MV-4-11 (cell line): Measurements from ENCODE around the gene C6orf62.
A peak's percentile ranks its signal among the peaks of the same experiment; 100 is the strongest.
"Not testable (repeated sequence)": the region's sequence is repeated elsewhere in the genome, so short reads cannot be mapped to it uniquely, and the experiment has no call there.

Experiments
- DNase-seq: peaks from one replicate; lab custom pipeline; 2025; lab: John Stamatoyannopoulos, UW

Gene C6orf62

GRCh38 chr6:24719125-24719971 is at the start of gene C6orf62:
TSS of gene C6orf62 (minus strand) at chr6:24719154. CDS start at chr6:24718668, 486 bp downstream.
- DNase-seq = peak; percentile 52

GRCh38 chr6:24768361-24768760 is 49.4 kb upstream of the C6orf62 start:
- DNase-seq = no peak

- DNase-seq = peak; percentile 43
Measured at GRCh38 chr6:24766680-24767462, 47.9 kb upstream of the C6orf62 start.

- not testable (repeated sequence) for DNase-seq
Measured at GRCh38 chr6:24765968-24766367, 47.0 kb upstream of the C6orf62 start.

- not testable (repeated sequence) for DNase-seq
Measured at GRCh38 chr6:24764833-24765828, 46.2 kb upstream of the C6orf62 start.

- no peak for DNase-seq
Measured at GRCh38 chr6:24763578-24763977, 44.6 kb upstream of the C6orf62 start.

GRCh38 chr6:24761851-24762250 is 42.9 kb upstream of the C6orf62 start:
- DNase-seq = no peak

- no peak for DNase-seq
Measured at GRCh38 chr6:24761193-24761835, 42.4 kb upstream of the C6orf62 start.

- no peak for DNase-seq
Measured at GRCh38 chr6:24760210-24760609, 41.3 kb upstream of the C6orf62 start.

- DNase-seq = no peak
Measured at GRCh38 chr6:24759718-24760117, 40.8 kb upstream of the C6orf62 start.

- peak; percentile 46 for DNase-seq
Measured at GRCh38 chr6:24757611-24758010, 38.7 kb upstream of the C6orf62 start.

GRCh38 chr6:24755279-24755678 is 36.3 kb upstream of the C6orf62 start:
- DNase-seq = no peak

- DNase-seq = not testable (repeated sequence)
Measured at GRCh38 chr6:24754378-24754777, 35.4 kb upstream of the C6orf62 start.

- no peak for DNase-seq
Measured at GRCh38 chr6:24753545-24753944, 34.6 kb upstream of the C6orf62 start.

- DNase-seq = no peak
Measured at GRCh38 chr6:24752917-24753492, 34.1 kb upstream of the C6orf62 start.

GRCh38 chr6:24752503-24752902 is 33.5 kb upstream of the C6orf62 start:
- DNase-seq = no peak

GRCh38 chr6:24750878-24751277 is 31.9 kb upstream of the C6orf62 start:
- not testable (repeated sequence) for DNase-seq

GRCh38 chr6:24749297-24749696 is 30.3 kb upstream of the C6orf62 start:
- peak; percentile 62 for DNase-seq

GRCh38 chr6:24744911-24745310 is 26.0 kb upstream of the C6orf62 start:
- DNase-seq = peak; percentile 85

- DNase-seq = peak; percentile 91
Measured at GRCh38 chr6:24743944-24744335, 25.0 kb upstream of the C6orf62 start.
